ENCODE data around the gene PIAS1.
"Not testable (repeated sequence)": the region's sequence is repeated elsewhere in the genome, so short reads cannot be mapped to it uniquely, and the experiment has no call there.

PIAS1 gene

GRCh38 chr15:68234520-68234919 is 180.4 kb downstream of the PIAS1 start:
- H3K9me3 ChIP-seq (ENCODE audit: control insufficient read depth, low read depth, low read length); H3K4me3 ChIP-seq (ENCODE audit: low read length); H3K4me1 ChIP-seq (ENCODE audit: control insufficient read depth, low read depth, low read length); H3K27ac ChIP-seq (ENCODE audit: low read length); H3K36me3 ChIP-seq (ENCODE audit: control insufficient read depth, low read depth, low read length); H3K9ac ChIP-seq (ENCODE audit: low read length); H3K27me3 ChIP-seq (ENCODE audit: control insufficient read depth, insufficient read depth, low read length): not testable (repeated sequence)

- peaks cover 6% of the 10 kb centered on the region for H3K27me3 ChIP-seq (ENCODE audit: control insufficient read depth, insufficient read depth, low read length)
- no peaks in the 10 kb centered on the region for H3K9me3 ChIP-seq (ENCODE audit: control insufficient read depth, low read depth, low read length)
- no peak overlapping the region for H3K9ac ChIP-seq (ENCODE audit: low read length)
- no peak overlapping the region for H3K4me3 ChIP-seq (ENCODE audit: low read length)
- H3K4me1 ChIP-seq (ENCODE audit: control insufficient read depth, low read depth, low read length) = peaks cover 4% of the 10 kb centered on the region
- no peaks in the 10 kb centered on the region for H3K36me3 ChIP-seq (ENCODE audit: control insufficient read depth, low read depth, low read length)
- H3K27ac ChIP-seq (ENCODE audit: low read length) = no peak overlapping the region
Observed at GRCh38 chr15:68235022-68235421, 180.9 kb downstream of the PIAS1 start.

GRCh38 chr15:68239025-68239424 is 184.9 kb downstream of the PIAS1 start:
- Histone ChIP-seq H3K36me3 (ENCODE audit: control insufficient read depth, low read depth, low read length) (no peaks in the 10 kb centered on the region), H3K9ac (ENCODE audit: low read length) (no peak overlapping the region), H3K4me3 (ENCODE audit: low read length) (no peak overlapping the region), H3K27me3 (ENCODE audit: control insufficient read depth, insufficient read depth, low read length) (no peaks in the 10 kb centered on the region), H3K4me1 (ENCODE audit: control insufficient read depth, low read depth, low read length) (no peaks in the 10 kb centered on the region), H3K27ac (ENCODE audit: low read length) (no peak overlapping the region), H3K9me3 (ENCODE audit: control insufficient read depth, low read depth, low read length) (no peaks in the 10 kb centered on the region)

GRCh38 chr15:68241088-68241935 is 187.2 kb downstream of the PIAS1 start:
- H3K4me1 ChIP-seq (ENCODE audit: control insufficient read depth, low read depth, low read length) = no peaks in the 10 kb centered on the region
- no peak overlapping the region for H3K27ac ChIP-seq (ENCODE audit: low read length)
- no peak overlapping the region for H3K4me3 ChIP-seq (ENCODE audit: low read length)
- no peaks in the 10 kb centered on the region for H3K36me3 ChIP-seq (ENCODE audit: control insufficient read depth, low read depth, low read length)
- H3K9me3 ChIP-seq (ENCODE audit: control insufficient read depth, low read depth, low read length) = no peaks in the 10 kb centered on the region
- H3K27me3 ChIP-seq (ENCODE audit: control insufficient read depth, insufficient read depth, low read length) = no peaks in the 10 kb centered on the region
- H3K9ac ChIP-seq (ENCODE audit: low read length) = no peak overlapping the region
